Activated T-cell treated with anti-CD3 and anti-CD28 coated beads for 48 hours (primary cell): ENCODE measurements around the gene WNT8B.

Source experiments
- DNase-seq: peaks from one replicate; pipeline ENCODE4 v3.0.0-alpha.2; 2020; ENCODE audit warnings: low read depth

WNT8B gene

DNA sequence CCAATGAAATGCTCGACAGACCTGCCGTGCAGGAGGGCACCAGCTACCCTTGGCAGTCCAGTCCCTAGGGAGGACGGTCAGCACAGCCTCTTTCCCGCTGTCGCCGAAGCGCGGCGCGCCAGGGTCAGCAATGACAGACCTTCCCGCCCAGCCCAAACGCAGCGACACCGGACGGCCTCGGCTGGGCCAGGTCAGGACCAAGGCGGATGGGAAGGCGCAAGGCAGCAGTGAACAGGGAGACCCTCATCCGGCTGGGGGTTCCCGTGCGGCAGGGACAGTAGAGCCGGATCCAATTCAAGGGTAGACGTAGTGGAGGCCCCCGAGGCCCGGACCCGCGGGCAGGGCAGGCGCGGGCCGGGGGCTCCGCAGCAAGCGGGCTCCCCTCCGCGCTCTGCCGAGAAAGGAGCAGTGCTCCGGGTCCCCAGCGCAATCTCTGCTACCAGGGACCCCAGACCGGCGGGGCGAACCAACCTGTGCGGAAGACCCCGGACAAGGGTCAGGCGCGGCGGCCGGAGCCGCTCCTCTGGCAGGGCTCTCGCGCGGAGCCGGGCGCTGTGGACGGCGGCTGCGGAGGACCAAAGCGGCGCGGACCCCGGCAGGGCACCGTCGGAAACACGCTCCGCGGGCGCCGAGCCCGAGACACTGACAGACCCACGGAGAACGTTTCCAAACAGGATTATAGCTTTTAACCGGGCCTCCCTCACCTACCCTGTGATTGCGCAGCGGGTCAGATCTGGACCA, 56.7 kb downstream of the WNT8B start, which contains the start of gene SEC31B:
Gene SEC31B (minus strand): TSS at position 551 of the 741 bp plus-strand sequence. CDS start 2,909 bp downstream, outside the sequence.
- no peak for DNase-seq

DNA sequence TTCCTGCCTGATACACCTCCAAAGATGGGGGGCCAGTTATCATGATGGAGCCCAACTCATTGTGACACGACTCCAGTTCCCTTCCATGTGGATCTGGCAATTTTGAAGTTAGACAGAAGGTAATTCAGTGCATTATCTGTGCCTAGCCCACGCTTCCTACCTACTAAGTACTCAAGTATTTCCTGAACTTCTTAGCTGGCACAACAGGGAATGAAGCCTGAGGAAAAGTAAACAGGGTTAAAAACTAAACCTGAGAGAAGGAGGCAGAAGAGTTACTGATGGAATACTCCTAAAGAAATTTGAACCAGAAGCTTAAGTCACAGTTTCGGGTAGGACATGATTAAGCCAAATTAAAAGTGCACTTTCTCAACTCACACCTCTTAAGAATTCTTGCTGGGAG, 58.0 kb downstream of the WNT8B start:
- DNase-seq = no peak

DNA sequence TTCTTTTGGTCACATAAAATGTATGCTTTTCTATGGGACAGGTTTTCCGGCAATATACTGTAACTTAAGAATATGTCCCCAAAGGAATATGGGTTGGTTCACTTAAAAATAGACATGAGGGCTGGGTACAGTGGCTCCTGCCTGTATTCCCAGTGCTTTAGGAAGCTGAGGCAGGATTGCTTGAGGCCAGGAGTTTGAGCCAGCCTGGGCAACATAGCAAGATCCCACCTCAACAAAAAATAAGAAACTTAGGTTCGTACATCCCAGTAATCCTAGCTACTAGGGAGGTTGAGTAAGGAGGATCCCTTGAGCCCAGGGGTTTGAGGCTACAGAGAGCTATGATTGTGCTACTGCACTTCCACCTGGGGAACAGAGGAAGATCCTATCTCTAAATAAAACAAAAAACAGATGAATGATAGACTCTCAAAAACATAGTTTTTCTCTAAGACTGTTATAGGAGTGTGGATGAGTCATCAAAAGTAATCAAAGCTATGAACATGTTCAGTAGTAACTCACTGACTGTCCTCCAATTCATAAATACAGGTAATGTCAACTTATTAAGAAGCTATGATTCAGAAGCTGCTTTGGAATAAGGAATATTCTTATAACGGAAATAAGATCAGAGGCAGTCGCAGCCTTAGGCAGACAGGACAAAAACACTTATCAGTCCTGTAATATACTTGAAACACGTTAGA, 59.4 kb downstream of the WNT8B start:
- no peak for DNase-seq

DNA sequence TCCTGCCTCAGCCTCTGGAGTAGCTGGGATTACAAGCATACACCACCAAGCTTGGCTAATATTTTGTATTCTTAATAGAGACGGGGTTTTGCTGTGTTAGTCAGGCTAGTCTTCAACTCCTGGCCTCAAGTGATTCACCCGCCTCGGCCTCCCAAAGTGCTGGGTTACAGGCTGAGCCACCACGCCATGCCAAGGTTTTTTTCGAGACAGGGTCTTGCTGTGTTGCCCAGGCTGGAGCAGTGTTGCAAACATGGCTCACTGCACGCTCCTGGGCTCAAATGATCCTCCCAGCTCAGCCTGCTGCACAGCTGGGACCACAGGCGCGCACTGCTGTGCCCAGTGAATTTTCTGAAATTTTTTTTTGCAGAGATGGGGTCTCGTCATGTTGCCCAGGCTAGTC, 60.1 kb downstream of the WNT8B start:
- no peak for DNase-seq

DNA sequence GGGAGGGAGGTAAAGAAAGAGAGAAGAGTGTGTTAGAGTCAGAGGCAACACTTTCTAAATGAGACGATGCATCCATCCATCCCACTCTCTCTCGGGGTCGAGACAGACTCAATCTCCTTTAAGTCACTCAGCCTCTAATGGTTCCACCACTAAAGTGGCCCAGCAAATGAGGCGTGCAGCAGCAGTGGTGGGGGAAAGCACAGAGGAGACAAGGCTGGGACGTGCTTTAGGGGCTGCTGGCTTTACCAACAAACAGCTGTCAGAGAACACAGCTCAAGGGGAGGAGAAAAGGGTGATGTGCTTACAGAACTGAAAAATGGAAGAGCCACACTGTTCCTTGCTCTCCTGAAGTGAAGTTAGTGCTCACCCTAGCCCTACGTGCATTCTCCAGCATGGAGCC, 61.4 kb downstream of the WNT8B start:
- DNase-seq = no peak

DNA sequence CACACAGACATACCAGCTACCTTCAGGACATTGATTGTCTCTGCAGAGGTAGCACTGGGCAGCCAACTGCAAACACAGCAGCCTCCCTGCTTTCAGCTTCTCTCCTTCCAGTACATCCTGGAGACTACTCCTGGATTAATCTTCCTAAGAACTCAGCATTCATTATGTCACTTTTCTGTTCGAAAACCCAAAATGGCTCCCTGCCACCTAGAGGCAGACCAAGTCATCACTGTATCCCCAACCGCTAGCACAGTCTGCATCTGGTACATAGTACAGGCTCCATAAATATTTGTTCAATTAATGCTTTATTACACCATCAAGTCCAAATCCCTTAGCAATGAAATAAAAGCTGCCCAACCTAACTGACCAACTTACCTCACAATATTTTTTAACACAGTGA, 61.8 kb downstream of the WNT8B start:
- no peak for DNase-seq

DNA sequence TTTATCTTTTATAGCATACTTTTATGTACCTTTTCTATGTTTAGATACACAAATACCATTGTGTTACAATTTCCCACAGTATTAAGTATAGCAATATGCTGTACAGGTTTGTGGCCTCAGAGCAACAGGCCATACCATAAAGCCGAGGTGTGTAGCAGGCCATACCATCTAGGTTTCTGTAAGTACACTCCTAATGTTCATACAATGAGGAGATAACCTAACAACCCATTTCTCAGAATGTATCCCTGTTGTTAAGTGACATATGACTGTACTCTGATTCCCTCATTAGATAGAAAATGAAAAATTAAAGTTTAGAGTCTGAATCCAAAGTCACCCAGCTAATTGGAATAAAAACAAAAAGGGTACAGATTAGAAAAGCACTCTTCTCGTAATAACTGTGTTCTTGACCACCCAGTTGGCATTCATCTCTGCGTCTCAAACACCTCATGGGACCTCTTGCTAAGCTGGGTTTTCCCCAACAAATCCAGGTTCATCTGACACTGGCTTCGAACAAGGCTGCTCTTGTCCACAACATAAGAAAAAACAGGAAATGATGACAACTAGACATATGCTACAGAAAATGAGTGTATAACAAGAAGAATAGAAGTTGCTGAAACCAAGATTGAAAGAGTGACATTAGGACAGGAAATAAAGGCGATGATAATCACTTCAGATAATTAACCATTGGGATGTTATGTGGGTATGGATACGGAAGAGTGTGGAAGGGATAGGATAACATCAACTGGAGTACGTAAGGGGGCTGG, 65.5 kb downstream of the WNT8B start:
- DNase-seq = no peak

DNA sequence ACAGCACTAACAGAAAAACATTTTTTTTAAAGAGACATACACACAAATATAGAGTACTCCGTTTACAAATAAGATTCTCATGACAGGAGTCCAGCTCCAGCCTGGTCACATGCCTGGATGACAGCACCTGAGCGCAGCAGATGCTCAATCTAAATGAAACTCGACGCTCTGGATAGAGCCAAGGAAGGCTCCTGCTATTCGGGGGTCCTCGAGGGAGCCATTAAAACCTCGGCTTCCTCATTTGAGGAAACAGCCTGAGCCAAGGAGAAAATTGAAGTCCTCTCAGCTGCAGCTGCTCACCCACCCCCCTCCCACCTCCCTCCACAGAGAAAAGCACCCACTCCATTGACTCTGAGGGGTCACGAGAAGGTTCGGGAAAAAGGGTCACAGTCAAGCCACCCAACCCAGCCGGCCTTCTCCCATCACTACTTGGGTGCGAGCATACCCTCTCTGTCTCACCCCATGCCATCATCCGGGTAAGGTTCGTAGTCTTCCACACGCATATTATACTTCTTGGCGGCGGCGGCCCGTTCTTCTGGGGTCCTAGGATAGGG, 66.2 kb downstream of the WNT8B start:
- no peak for DNase-seq

DNA sequence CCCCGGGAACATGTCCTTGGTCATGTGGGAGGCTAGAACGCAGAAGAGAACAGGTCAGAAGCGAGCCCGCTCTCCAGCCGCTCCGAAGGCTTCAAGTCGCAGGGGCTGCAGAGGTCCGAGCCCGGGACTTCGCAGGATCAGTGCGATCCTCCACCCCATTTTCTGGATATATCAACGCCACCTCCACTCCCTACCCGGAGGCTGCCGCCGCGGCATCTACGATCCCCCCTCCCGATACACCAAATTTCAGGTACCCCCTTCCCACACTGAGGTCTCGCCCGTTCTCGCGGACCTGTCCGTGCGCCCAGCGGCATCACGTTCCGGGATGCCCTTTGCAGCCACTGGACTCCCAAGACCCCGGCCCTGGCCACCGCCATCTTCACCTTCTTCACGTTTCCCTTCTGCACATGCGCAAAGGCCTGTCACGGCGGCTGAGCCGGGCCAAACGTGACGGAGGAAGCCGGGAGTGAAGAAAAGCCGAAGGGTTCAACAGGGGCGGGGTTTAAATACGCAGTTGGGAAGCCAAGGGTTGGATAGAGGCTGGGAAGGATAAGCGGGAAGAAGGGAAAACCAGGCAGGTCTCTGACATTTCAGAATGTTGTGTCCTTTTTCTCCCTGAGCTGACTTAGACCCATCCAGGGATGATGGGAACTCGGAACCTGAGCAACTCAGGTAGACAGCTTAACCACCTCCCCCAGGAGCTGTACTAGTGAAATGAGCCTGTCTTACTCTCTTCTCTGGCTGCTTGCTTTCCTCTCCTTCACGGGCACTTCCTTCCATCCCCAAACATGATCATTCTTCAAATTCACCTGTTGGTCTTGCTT, 66.9 kb downstream of the WNT8B start, which contains the start of gene NDUFB8:
Gene NDUFB8 (minus strand): TSS at position 397 of the 824 bp plus-strand sequence. CDS start 20 bp downstream, at position 377.
- peak; percentile 84 for DNase-seq

DNA sequence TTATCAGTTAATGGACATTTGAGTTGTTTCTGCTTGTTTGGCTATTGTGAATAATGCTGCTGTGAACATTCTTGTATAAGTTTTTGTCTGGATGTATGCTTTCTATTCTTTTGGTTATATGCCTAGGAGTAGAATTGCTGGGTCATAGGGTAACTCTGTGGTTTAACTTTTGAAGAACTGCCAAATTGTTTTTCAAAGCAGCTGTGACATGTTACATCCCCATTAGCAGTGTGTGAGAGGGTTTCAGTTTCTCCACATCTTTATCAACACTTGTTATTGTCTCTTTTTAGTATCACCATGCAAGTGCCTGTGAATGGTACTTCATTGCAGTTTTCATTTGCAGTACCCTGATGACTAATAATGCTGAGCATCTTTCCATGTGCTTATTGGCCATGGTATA, 69.0 kb downstream of the WNT8B start:
- DNase-seq = no peak
